ENCODE results near the gene CREB3L1. TPM values are rescaled to one million over a fixed set of nuclear protein-coding genes. Genes with fewer than 3 reads are reported as not detected.

The CREB3L1 gene
- total RNA-seq, 4 donors from 2014 or later: 0.81 to 5.2 (median 1.7) TPM

GRCh38 chr11:46339816-46340215 lies 62.4 kb downstream of the CREB3L1 start:
- peaks cover 0 to 28% (median 15%) of the 10 kb centered on the region in 3 donors for H3K4me1 ChIP-seq
- TF ChIP-seq POLR2AphosphoS5 (IDR thresholded peaks at IDR 0.05) (no peak), POLR2A (IDR thresholded peaks at IDR 0.05) (no peak), CTCF (IDR thresholded peaks at IDR 0.05) (no peak), EP300 (IDR thresholded peaks at IDR 0.05) (no peak)
- no peak for ATAC-seq
- 54 to 82% methylated on average over 2 of the region's 2 CpGs for WGBS, 2 donors (ENCODE audit: low coverage in 1 of 2)
- H3K9me3 ChIP-seq: no peaks in the 10 kb centered on the region
- H3K27me3 ChIP-seq: no peaks in the 10 kb centered on the region
- no peak overlapping the region for H3K4me3 ChIP-seq
- H3K27ac ChIP-seq: peak overlapping the region in 3 of 4 donors; percentile 75 to 94 (median 80)
- H3K36me3 ChIP-seq: no peaks in the 10 kb centered on the region

- H3K9me3 ChIP-seq: no peaks in the 10 kb centered on the region
- H3K4me1 ChIP-seq: peaks cover 0 to 36% (median 15%) of the 10 kb centered on the region in 3 donors
- H3K36me3 ChIP-seq: no peaks in the 10 kb centered on the region
- no peak for ATAC-seq
- TF ChIP-seq POLR2AphosphoS5 (IDR thresholded peaks at IDR 0.05) (no peak), CTCF (IDR thresholded peaks at IDR 0.05) (no peak), EP300 (IDR thresholded peaks at IDR 0.05) (no peak), POLR2A (IDR thresholded peaks at IDR 0.05) (no peak)
- no peaks in the 10 kb centered on the region for H3K27me3 ChIP-seq
- H3K4me3 ChIP-seq: no peak overlapping the region
- H3K27ac ChIP-seq: no peak overlapping the region
- 94 to 100% methylated on average over 1 to 3 of the region's 3 CpGs for WGBS, 2 donors (ENCODE audit: low coverage in 1 of 2)
These were observed 64.0 kb downstream of the CREB3L1 start for GRCh38 chr11:46341454-46341853.

- Histone ChIP-seq H3K27me3 (no peaks in the 10 kb centered on the region), H3K9me3 (no peaks in the 10 kb centered on the region), H3K4me3 (no peak overlapping the region), H3K4me1 (peaks cover 0 to 42% (median 19%) of the 10 kb centered on the region in 3 donors), H3K27ac (peak overlapping the region in 2 of 4 donors; percentile 23 to 32), H3K36me3 (no peaks in the 10 kb centered on the region)
- TF ChIP-seq EP300 (IDR thresholded peaks at IDR 0.05): no peak
- TF ChIP-seq POLR2AphosphoS5 (IDR thresholded peaks at IDR 0.05): no peak
- TF ChIP-seq CTCF (IDR thresholded peaks at IDR 0.05): no peak
- no peak for TF ChIP-seq POLR2A (IDR thresholded peaks at IDR 0.05)
- 41 to 73% methylated on average over 2 of the region's 5 CpGs for WGBS, 2 donors (ENCODE audit: low coverage in 1 of 2)
- no peak for ATAC-seq
These were observed 64.8 kb downstream of the CREB3L1 start for GRCh38 chr11:46342239-46342638.

GRCh38 chr11:46343520-46343919 lies 66.1 kb downstream of the CREB3L1 start:
- no peak for ATAC-seq
- no peaks in the 10 kb centered on the region for H3K9me3 ChIP-seq
- H3K27me3 ChIP-seq: no peaks in the 10 kb centered on the region
- H3K27ac ChIP-seq: no peak overlapping the region
- 81 to 88% methylated on average over 1 to 3 of the region's 3 CpGs for WGBS, 2 donors (ENCODE audit: low coverage in 1 of 2)
- no peaks in the 10 kb centered on the region for H3K36me3 ChIP-seq
- TF ChIP-seq POLR2AphosphoS5 (IDR thresholded peaks at IDR 0.05): no peak
- no peak for TF ChIP-seq POLR2A (IDR thresholded peaks at IDR 0.05)
- TF ChIP-seq CTCF (IDR thresholded peaks at IDR 0.05): no peak
- TF ChIP-seq EP300 (IDR thresholded peaks at IDR 0.05): no peak
- H3K4me1 ChIP-seq: peaks cover 0 to 43% (median 22%) of the 10 kb centered on the region in 3 donors
- H3K4me3 ChIP-seq: no peak overlapping the region

- TF ChIP-seq EP300 (IDR thresholded peaks at IDR 0.05): no peak
- peak in 1 of 2 donors; percentile 15 for TF ChIP-seq POLR2A (IDR thresholded peaks at IDR 0.05)
- TF ChIP-seq CTCF (IDR thresholded peaks at IDR 0.05): peak in 1 of 4 experiments; percentile 13
- H3K27me3 ChIP-seq: no peaks in the 10 kb centered on the region
- 67% methylated on average over 15 of the region's 20 CpGs; no CpG with 5 or more reads in 1 of the 2 donors for WGBS, 2 donors (ENCODE audit: low coverage in 1 of 2)
- H3K9me3 ChIP-seq: no peaks in the 10 kb centered on the region
- H3K36me3 ChIP-seq: no peaks in the 10 kb centered on the region
- H3K4me3 ChIP-seq: peak overlapping the region in 1 of 2 donors; percentile 85
- no peak for ATAC-seq
- peaks cover 0 to 43% (median 16%) of the 10 kb centered on the region in 3 donors for H3K4me1 ChIP-seq
- H3K27ac ChIP-seq: peak overlapping the region in 3 of 4 donors; percentile 16 to 68 (median 55)
These were observed 67.7 kb downstream of the CREB3L1 start for GRCh38 chr11:46345131-46345597.

Data from gastroesophageal sphincter (tissue), 4 donors.